K562 (cell line): Measurements from ENCODE around the gene FLAD1. TPM values are rescaled to one million over a fixed set of nuclear protein-coding genes. Genes with fewer than 3 reads are reported as not detected.

Source experiments
- AFF4 ChIP-seq: sonication (generic); formaldehyde crosslinking; IDR thresholded peaks from 2 replicates; pipeline ENCODE4 v1.8.0; 2023; ENCODE audit warnings: mild to moderate bottlenecking, missing genetic modification reagents
- ATF1 ChIP-seq, 2 experiments: fragments of 450-650 bp in 1 of 2; IDR thresholded peaks; 2 replicates each; pipeline ENCODE4 v1.6.1; 2016; ENCODE audit warnings: missing compliant biosample characterization in 1 of 2, missing genetic modification characterization in 1 of 2
- CXXC5 ChIP-seq: fragments of 250-450 bp; sonication (Bioruptor Pico); IDR thresholded peaks from 2 replicates; pipeline ENCODE4 v1.8.0; 2022; ENCODE audit warnings: inconsistent platforms, mild to moderate bottlenecking, moderate library complexity
- DIDO1 ChIP-seq: fragments of 450-650 bp; IDR thresholded peaks from 2 replicates; pipeline ENCODE4 v1.6.1; 2016; ENCODE audit warnings: low read depth, missing biosample characterization, missing genetic modification characterization
- ELK3 ChIP-seq: fragments of 450-650 bp; formaldehyde crosslinking; IDR thresholded peaks from 2 replicates; pipeline ENCODE4 v1.4.0; 2020; ENCODE audit warnings: mild to moderate bottlenecking
- ESRRA ChIP-seq: fragments of 450-650 bp; IDR thresholded peaks from 2 replicates; pipeline ENCODE4 v1.6.1; 2014; ENCODE audit warnings: low read depth, mild to moderate bottlenecking, moderate library complexity, borderline replicate concordance
- FIP1L1 ChIP-seq: fragments of 200-400 bp; formaldehyde crosslinking; IDR thresholded peaks from 2 replicates; pipeline ENCODE4 v1.6.1; 2018; ENCODE audit warnings: mild to moderate bottlenecking, low read depth, low read length; ENCODE audit not compliant: poor library complexity, severe bottlenecking
- HDGF ChIP-seq: fragments of 450-650 bp; IDR thresholded peaks from 2 replicates; pipeline ENCODE4 v1.6.1; 2016
- IRF2 ChIP-seq: sonication (generic); formaldehyde crosslinking; IDR thresholded peaks from 2 replicates; pipeline ENCODE4 v1.8.1; 2022; ENCODE audit warnings: mild to moderate bottlenecking, missing genetic modification reagents
- NCOR1 ChIP-seq: fragments of 450-650 bp; IDR thresholded peaks from 2 replicates; pipeline ENCODE4 v1.6.1; 2016; ENCODE audit warnings: mild to moderate bottlenecking, moderate library complexity
- NEUROD1 ChIP-seq: fragments of 150-350 bp; IDR thresholded peaks from 2 replicates; pipeline ENCODE4 v1.6.1; 2014; ENCODE audit warnings: borderline replicate concordance, low read length, low read depth; ENCODE audit not compliant: partially characterized antibody
- NR2C2 ChIP-seq, 2 experiments: fragments of 200-800 bp in 1 of 2; sonication (Bioruptor generic) in 1 of 2; sonication (generic) in 1 of 2; formaldehyde crosslinking in 1 of 2; IDR thresholded peaks; 2 replicates each; pipeline versions ENCODE4 v1.6.1 to v1.8.0; 2016 to 2022; ENCODE audit warnings: mild to moderate bottlenecking in 1 of 2, missing compliant biosample characterization in 1 of 2, missing genetic modification characterization in 1 of 2, missing genetic modification reagents in 1 of 2
- PCBP1 ChIP-seq: fragments of 200-400 bp; formaldehyde crosslinking; IDR thresholded peaks from 2 replicates; pipeline ENCODE4 v1.6.1; 2018; ENCODE audit warnings: mild to moderate bottlenecking, low read depth, low read length; ENCODE audit not compliant: poor library complexity, severe bottlenecking
- PHF20 ChIP-seq: fragments of 450-650 bp; IDR thresholded peaks from 2 replicates; pipeline ENCODE4 v1.6.1; 2018; ENCODE audit not compliant: partially characterized antibody
- SUPT5H ChIP-seq: fragments of 450-650 bp; IDR thresholded peaks from 2 replicates; pipeline ENCODE4 v1.6.1; 2016
- ZBTB7A ChIP-seq: IDR thresholded peaks from 2 replicates; pipeline ENCODE4 v1.6.1; 2011; ENCODE audit warnings: low read depth, mild to moderate bottlenecking, low read length, moderate library complexity, borderline replicate concordance; ENCODE audit not compliant: control insufficient read depth
- ZMIZ1 ChIP-seq, 2 experiments: fragments of 150-350 bp in 1 of 2; IDR thresholded peaks; 2 replicates each; pipeline ENCODE4 v1.6.1; 2012 to 2016; ENCODE audit warnings: low read depth in 2 of 2, low read length in 2 of 2, mild to moderate bottlenecking in 1 of 2, moderate library complexity in 1 of 2
- ZNF232 ChIP-seq: sonication (generic); formaldehyde crosslinking; IDR thresholded peaks from 2 replicates; pipeline ENCODE4 v1.8.0; 2022; ENCODE audit warnings: mild to moderate bottlenecking, missing genetic modification reagents
- ZNF561 ChIP-seq: fragments of 450-650 bp; formaldehyde crosslinking; conservative IDR thresholded peaks from 2 replicates; pipeline ENCODE4 v1.4.0; 2020; ENCODE audit warnings: mild to moderate bottlenecking, moderate library complexity
- ZNF583 ChIP-seq: fragments of 250-450 bp; sonication (Bioruptor Pico); IDR thresholded peaks from 2 replicates; pipeline ENCODE4 v1.4.0; 2020
- polyA plus RNA-seq, 8 experiments: library from polyadenylated mRNA; depleted of rRNA in 4 of 8; stranded (reverse) in 5 of 8; unstranded in 3 of 8; fragments of >200 nt; fragmentation: Nextera tagmentation in 2 of 8; fragmentation: Illumina TruSeq in 1 of 8; extraction: Ambion mirVana in 2 of 8; extraction: Trizol in 1 of 8; gene quantifications; 2 replicates each; pipeline versions ENCODE4 v1.2.1 to v1.2.3, GENCODE V29; 2011 to 2014; ENCODE audit warnings: inconsistent platforms in 1 of 8, missing spikeins in 1 of 8
- total RNA-seq, 7 experiments: library from RNA; depleted of rRNA in 6 of 7; stranded (reverse); fragments of >200 nt in 6 of 7; fragmentation: Illumina TruSeq in 2 of 7; extraction: Trizol in 2 of 7; gene quantifications; 2 replicates each; pipeline versions ENCODE4 v1.2.1 to v1.2.3, GENCODE V29; 2011 to 2021; ENCODE audit warnings: low replicate concordance in 1 of 7

FLAD1 gene
- total and polyA plus RNA-seq, 9 of the 15 experiments (the other 6 are each of a cell fraction or from before 2014, with no cell fraction given) = 24.9 to 85.8 (median 67.0) TPM

GRCh38 chr1:154943649-154944400, 39.3 kb upstream of the FLAD1 start (continued):
- TF ChIP-seq IRF2 (CRISPR knock-in tag) (no peak), NR2C2 (CRISPR knock-in tag; IDR thresholded peaks at IDR 0.05) (no peak), NR2C2 (tag; IDR thresholded peaks at IDR 0.05) (no peak), ZBTB7A (peak; percentile 74), ESRRA (peak; percentile 73), DIDO1 (tag) (no peak), NEUROD1 (no peak), PCBP1 (no peak), SUPT5H (no peak), ELK3 (CRISPR knock-in tag) (no peak), CXXC5 (CRISPR knock-in tag) (no peak), ZNF583 (CRISPR knock-in tag) (no peak), ZMIZ1 (IDR thresholded peaks at IDR 0.05; ENCODE audit: low read depth in 2 of 2, low read length in 2 of 2) (no peak), ATF1 (CRISPR knock-in tag; IDR thresholded peaks at IDR 0.05) (no peak), ATF1 (tag; IDR thresholded peaks at IDR 0.05) (no peak), NCOR1 (no peak), HDGF (no peak), ZNF232 (CRISPR knock-in tag) (no peak), FIP1L1 (no peak), PHF20 (no peak), AFF4 (CRISPR knock-in tag) (no peak), ZNF561 (CRISPR knock-in tag) (no peak)
